Measurements from ENCODE around the gene EIF4EBP2. TPM values are rescaled to one million over a fixed set of nuclear protein-coding genes. Genes with fewer than 3 reads are reported as not detected.

The EIF4EBP2 gene
- total and polyA plus RNA-seq, 2 experiments from 2014 or later, result 42.0 to 131 TPM

- H3K27ac ChIP-seq (ENCODE audit: low read depth), result no peak overlapping the region
- H3K27me3 Mint-ChIP-seq (ENCODE audit: insufficient read depth, low read depth, poor library complexity), result peaks cover 11% of the 10 kb centered on the region
- DNase-seq (ENCODE audit: low spot score) (no peak), ATAC-seq (peak; percentile 37; the same call in 2 of the 3 replicates)
- peaks cover 6% of the 10 kb centered on the region; the same call in 2 of the 3 replicates for H3K4me1 Mint-ChIP-seq
- H3K27me3 ChIP-seq (ENCODE audit: insufficient read depth), result no peaks in the 10 kb centered on the region
- no peak overlapping the region for H3K4me3 Mint-ChIP-seq
- H3K36me3 ChIP-seq (ENCODE audit: insufficient read depth), result no peaks in the 10 kb centered on the region
- TF ChIP-seq, protein P1, sequence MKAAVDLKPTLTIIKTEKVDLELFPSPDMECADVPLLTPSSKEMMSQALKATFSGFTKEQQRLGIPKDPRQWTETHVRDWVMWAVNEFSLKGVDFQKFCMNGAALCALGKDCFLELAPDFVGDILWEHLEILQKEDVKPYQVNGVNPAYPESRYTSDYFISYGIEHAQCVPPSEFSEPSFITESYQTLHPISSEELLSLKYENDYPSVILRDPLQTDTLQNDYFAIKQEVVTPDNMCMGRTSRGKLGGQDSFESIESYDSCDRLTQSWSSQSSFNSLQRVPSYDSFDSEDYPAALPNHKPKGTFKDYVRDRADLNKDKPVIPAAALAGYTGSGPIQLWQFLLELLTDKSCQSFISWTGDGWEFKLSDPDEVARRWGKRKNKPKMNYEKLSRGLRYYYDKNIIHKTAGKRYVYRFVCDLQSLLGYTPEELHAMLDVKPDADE (IDR thresholded peaks at IDR 0.05), result no peak
- TF ChIP-seq, protein P2, sequence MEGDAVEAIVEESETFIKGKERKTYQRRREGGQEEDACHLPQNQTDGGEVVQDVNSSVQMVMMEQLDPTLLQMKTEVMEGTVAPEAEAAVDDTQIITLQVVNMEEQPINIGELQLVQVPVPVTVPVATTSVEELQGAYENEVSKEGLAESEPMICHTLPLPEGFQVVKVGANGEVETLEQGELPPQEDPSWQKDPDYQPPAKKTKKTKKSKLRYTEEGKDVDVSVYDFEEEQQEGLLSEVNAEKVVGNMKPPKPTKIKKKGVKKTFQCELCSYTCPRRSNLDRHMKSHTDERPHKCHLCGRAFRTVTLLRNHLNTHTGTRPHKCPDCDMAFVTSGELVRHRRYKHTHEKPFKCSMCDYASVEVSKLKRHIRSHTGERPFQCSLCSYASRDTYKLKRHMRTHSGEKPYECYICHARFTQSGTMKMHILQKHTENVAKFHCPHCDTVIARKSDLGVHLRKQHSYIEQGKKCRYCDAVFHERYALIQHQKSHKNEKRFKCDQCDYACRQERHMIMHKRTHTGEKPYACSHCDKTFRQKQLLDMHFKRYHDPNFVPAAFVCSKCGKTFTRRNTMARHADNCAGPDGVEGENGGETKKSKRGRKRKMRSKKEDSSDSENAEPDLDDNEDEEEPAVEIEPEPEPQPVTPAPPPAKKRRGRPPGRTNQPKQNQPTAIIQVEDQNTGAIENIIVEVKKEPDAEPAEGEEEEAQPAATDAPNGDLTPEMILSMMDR (conservative IDR thresholded peaks at IDR 0.05; ENCODE audit: low read depth in 2 of 2), result peak in 1 of 2 experiments; percentile 11; a peak in 1 of 4 replicates
- TF ChIP-seq CREB1 (CRISPR knock-in tag; IDR thresholded peaks at IDR 0.05; ENCODE audit: low read depth), result no peak
- no peak overlapping the region for H2AFZ ChIP-seq
- no peaks in the 10 kb centered on the region for H3K9me3 Mint-ChIP-seq
- H4K20me1 ChIP-seq (replicated peaks; ENCODE audit: insufficient read depth), result peaks cover 8% of the 10 kb centered on the region; the same call in 1 of the 2 replicates
- no peaks in the 10 kb centered on the region for H3K9me2 ChIP-seq (ENCODE audit: insufficient read depth)
- no peaks in the 10 kb centered on the region for H3F3A ChIP-seq (replicated peaks; ENCODE audit: low read depth)
- H3K36me3 Mint-ChIP-seq (ENCODE audit: low read depth), result no peaks in the 10 kb centered on the region
- H3K4me2 ChIP-seq, result no peak overlapping the region
- no peaks in the 10 kb centered on the region for H3K79me2 ChIP-seq (replicated peaks; ENCODE audit: insufficient read depth)
- no peak overlapping the region for H3K27ac Mint-ChIP-seq
- H3K4me3 ChIP-seq, result no peak overlapping the region
- no peaks in the 10 kb centered on the region for H3K4me1 ChIP-seq (ENCODE audit: insufficient read depth)
Measured at GRCh38 chr10:70354556-70354955, 49.4 kb upstream of the EIF4EBP2 start.

GRCh38 chr10:70355051-70356021 is 48.6 kb upstream of the EIF4EBP2 start:
- DNase-seq (ENCODE audit: low spot score) (no peak), ATAC-seq (no peak)
- peaks cover 9% of the 10 kb centered on the region for H3K27me3 Mint-ChIP-seq (ENCODE audit: insufficient read depth, low read depth, poor library complexity)
- H3K9me2 ChIP-seq (ENCODE audit: insufficient read depth), result no peaks in the 10 kb centered on the region
- H3K4me1 ChIP-seq (ENCODE audit: insufficient read depth), result no peaks in the 10 kb centered on the region
- H3K27me3 ChIP-seq (ENCODE audit: insufficient read depth), result no peaks in the 10 kb centered on the region
- H3K4me2 ChIP-seq, result no peak overlapping the region
- no peaks in the 10 kb centered on the region for H3K79me2 ChIP-seq (replicated peaks; ENCODE audit: insufficient read depth)
- H3K4me3 ChIP-seq, result no peak overlapping the region
- no peaks in the 10 kb centered on the region for H3K9me3 Mint-ChIP-seq
- no peaks in the 10 kb centered on the region for H3K36me3 Mint-ChIP-seq (ENCODE audit: low read depth)
- no peaks in the 10 kb centered on the region for H3K36me3 ChIP-seq (ENCODE audit: insufficient read depth)
- H3K4me3 Mint-ChIP-seq, result no peak overlapping the region
- no peak for TF ChIP-seq JUNB (IDR thresholded peaks at IDR 0.05; ENCODE audit: unreplicated experiment)
- no peak for TF ChIP-seq EZH2 (IDR thresholded peaks at IDR 0.05; ENCODE audit: low read depth, unreplicated experiment)
- no peak for TF ChIP-seq EZH2phosphoT487 (IDR thresholded peaks at IDR 0.05; ENCODE audit: unreplicated experiment)
- TF ChIP-seq, protein P2 (conservative IDR thresholded peaks at IDR 0.05; ENCODE audit: low read depth in 2 of 2), result no peak
- no peak for TF ChIP-seq ZNF331 (CRISPR knock-in tag; IDR thresholded peaks at IDR 0.05; ENCODE audit: low read depth)
- TF ChIP-seq, protein P1 (IDR thresholded peaks at IDR 0.05), result no peak
- TF ChIP-seq STAT1 (IDR thresholded peaks at IDR 0.05; ENCODE audit: unreplicated experiment), result no peak
- TF ChIP-seq ZNF114 (CRISPR knock-in tag; IDR thresholded peaks at IDR 0.05), result no peak
- H3F3A ChIP-seq (replicated peaks; ENCODE audit: low read depth), result no peaks in the 10 kb centered on the region
- H4K20me1 ChIP-seq (replicated peaks; ENCODE audit: insufficient read depth), result peaks cover 8% of the 10 kb centered on the region; the same call in 1 of the 2 replicates
- no peak overlapping the region for H2AFZ ChIP-seq
- no peak overlapping the region for H3K27ac ChIP-seq (ENCODE audit: low read depth)
- H3K4me1 Mint-ChIP-seq, result peaks cover 6% of the 10 kb centered on the region; the same call in 2 of the 3 replicates
- H3K27ac Mint-ChIP-seq, result peak overlapping the region; percentile 57; the same call in 1 of the 2 replicates
